Measurements from ENCODE around the gene HS1BP3.

- TF ChIP-seq CTCF (IDR thresholded peaks at IDR 0.05; ENCODE audit: low read depth, low read length, poor library complexity, severe bottlenecking) (no peak), EZH2phosphoT487 (IDR thresholded peaks at IDR 0.05; ENCODE audit: borderline replicate concordance, low read length) (no peak)
Observed at GRCh38 chr2:20579866-20580265, 71.0 kb downstream of the HS1BP3 start.

Measured in DOHH2 (cell line).